Suprapubic skin (tissue), 4 donors: ENCODE results near the gene WNT5B. TPM values are rescaled to one million over a fixed set of nuclear protein-coding genes. Genes with fewer than 3 reads are reported as not detected.

Experiments
- DNase-seq, 2 donors: peaks; one replicate each; pipeline ENCODE4 v3.0.0-alpha.2; 2019; ENCODE audit warnings: low spot score in 2 of 2
- H3K27ac ChIP-seq: fragments of 200-600 bp; sonication (generic); one replicate; pipeline ENCODE4 v1.5.1; 2019
- H3K27me3 ChIP-seq: fragments of 200-600 bp; sonication (generic); one replicate; pipeline ENCODE4 v1.5.1; 2019
- H3K36me3 ChIP-seq: fragments of 200-600 bp; sonication (generic); one replicate; pipeline ENCODE4 v1.5.1; 2019
- H3K4me1 ChIP-seq: fragments of 200-600 bp; sonication (generic); one replicate; pipeline ENCODE4 v1.5.1; 2019
- H3K4me3 ChIP-seq: fragments of 200-600 bp; sonication (generic); one replicate; pipeline ENCODE4 v1.5.1; 2019; ENCODE audit warnings: mild to moderate bottlenecking
- H3K9me3 ChIP-seq: fragments of 200-600 bp; sonication (generic); one replicate; pipeline ENCODE4 v1.5.1; 2019
- EP300 ChIP-seq: sonication (generic); formaldehyde crosslinking; IDR thresholded peaks from one replicate; pipeline ENCODE4 v1.6.1; 2017; ENCODE audit warnings: antibody characterized with exemption
- POLR2A ChIP-seq, 2 donors: fragments of 450-650 bp; IDR thresholded peaks; one replicate each; pipeline ENCODE4 v1.6.1; 2017; ENCODE audit warnings: antibody characterized with exemption in 2 of 2, mild to moderate bottlenecking in 2 of 2, moderate library complexity in 2 of 2
- POLR2AphosphoS5 ChIP-seq, 3 donors: sonication (generic); formaldehyde crosslinking; IDR thresholded peaks; one replicate each; pipeline ENCODE4 v1.6.1; 2017; ENCODE audit warnings: antibody characterized with exemption in 3 of 3
- WGBS: methylation state at CpG from one replicate; pipeline ENCODE4 v1.1.5; 2018; 5-methylcytosine and 5-hydroxymethylcytosine counted together
- total RNA-seq, 4 donors: library from RNA; depleted of rRNA; stranded (reverse); fragments of >200 nt; gene quantifications; one replicate each; pipeline ENCODE4 v1.1.0, GENCODE V29; 2016
- TF ChIP-seq, protein P1 (sequence below), 2 donors: fragments of 200-600 bp in 1 of 2; fragments of 450-650 bp in 1 of 2; sonication (generic) in 1 of 2; IDR thresholded peaks; one replicate each; pipeline ENCODE4 v1.5.1; 2016 to 2019; ENCODE audit warnings: antibody characterized with exemption in 2 of 2, mild to moderate bottlenecking in 1 of 2, moderate library complexity in 1 of 2

Gene WNT5B
- total RNA-seq, 4 donors from 2014 or later, result 7.3 to 12.8 (median 8.3) TPM

DNA sequence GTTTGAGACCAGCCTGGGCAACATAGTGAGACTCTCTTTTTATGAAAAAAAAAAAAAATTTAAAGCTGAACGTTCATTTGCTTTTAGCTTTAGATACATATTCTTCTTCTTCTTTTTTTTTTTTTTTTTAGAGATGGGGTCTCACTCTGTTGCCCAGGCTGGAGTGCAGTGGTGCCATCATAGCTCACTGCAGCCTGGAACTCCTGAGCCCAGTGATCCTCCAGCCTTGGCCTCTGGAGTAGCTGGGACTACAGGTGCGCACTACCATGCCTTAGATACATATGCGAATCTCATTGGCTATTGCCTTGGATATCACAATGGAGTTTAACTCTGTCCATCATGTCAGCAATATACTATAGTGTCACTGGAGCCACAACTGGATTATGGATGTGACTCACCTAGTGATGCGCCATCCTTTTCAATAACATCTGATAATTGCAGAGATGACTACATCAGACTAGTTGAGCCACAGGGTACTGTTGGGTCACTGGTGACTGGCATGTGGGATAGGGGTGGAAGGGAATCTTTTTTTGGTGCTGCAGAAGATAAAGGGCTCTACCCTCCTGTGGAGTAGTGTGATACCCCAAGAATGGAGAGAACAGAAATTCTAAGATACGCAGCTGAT, 59.2 kb downstream of the WNT5B start:
- H3K4me3 ChIP-seq, result no peak overlapping the region
- no peaks in the 10 kb centered on the region for H3K27me3 ChIP-seq
- no peaks in the 10 kb centered on the region for H3K9me3 ChIP-seq
- H3K4me1 ChIP-seq, result peaks cover 21% of the 10 kb centered on the region
- H3K36me3 ChIP-seq, result no peaks in the 10 kb centered on the region
- TF ChIP-seq, protein P1, sequence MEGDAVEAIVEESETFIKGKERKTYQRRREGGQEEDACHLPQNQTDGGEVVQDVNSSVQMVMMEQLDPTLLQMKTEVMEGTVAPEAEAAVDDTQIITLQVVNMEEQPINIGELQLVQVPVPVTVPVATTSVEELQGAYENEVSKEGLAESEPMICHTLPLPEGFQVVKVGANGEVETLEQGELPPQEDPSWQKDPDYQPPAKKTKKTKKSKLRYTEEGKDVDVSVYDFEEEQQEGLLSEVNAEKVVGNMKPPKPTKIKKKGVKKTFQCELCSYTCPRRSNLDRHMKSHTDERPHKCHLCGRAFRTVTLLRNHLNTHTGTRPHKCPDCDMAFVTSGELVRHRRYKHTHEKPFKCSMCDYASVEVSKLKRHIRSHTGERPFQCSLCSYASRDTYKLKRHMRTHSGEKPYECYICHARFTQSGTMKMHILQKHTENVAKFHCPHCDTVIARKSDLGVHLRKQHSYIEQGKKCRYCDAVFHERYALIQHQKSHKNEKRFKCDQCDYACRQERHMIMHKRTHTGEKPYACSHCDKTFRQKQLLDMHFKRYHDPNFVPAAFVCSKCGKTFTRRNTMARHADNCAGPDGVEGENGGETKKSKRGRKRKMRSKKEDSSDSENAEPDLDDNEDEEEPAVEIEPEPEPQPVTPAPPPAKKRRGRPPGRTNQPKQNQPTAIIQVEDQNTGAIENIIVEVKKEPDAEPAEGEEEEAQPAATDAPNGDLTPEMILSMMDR (IDR thresholded peaks at IDR 0.05), result no peak
- no peak for TF ChIP-seq POLR2AphosphoS5 (IDR thresholded peaks at IDR 0.05)
- no peak overlapping the region for H3K27ac ChIP-seq
- no peak for DNase-seq
- 95% methylated on average over 5 of the region's 5 CpGs for WGBS

DNA sequence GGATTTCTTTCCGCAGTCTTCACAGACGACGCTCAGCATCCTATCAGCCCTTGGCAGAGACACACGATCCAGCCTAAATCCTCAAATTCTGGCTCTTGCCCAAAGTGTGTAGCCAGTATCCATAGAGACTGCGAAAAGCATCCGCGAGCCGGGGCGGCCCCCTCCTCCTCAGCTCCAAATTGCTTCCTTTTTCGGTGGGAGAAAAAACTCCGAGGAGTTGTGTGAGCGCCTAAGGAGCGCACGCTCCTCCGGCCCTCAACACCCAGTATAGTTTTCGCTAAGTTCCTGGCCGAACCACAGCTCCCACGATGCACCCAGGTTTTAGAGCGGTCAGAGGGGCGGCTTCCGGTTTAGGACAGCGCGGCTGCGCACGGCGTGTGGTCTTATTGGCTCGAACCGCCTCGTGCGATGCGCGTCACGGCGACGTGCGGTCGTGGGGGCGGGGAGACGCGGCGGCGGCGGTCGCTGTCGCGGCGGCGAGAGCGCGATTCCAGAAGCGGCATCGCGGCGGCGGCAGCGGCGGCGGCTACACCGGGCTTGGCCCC, 61.6 kb downstream of the WNT5B start, which contains the start of gene ADIPOR2:
Gene ADIPOR2 (plus strand): TSS at position 493 of the 545 bp plus-strand sequence. CDS start 63,274 bp downstream, outside the sequence.
- peak; percentile 95 to 97 for DNase-seq
- under 1% methylated on average over 15 of the region's 59 CpGs for whole genome bisulfite sequencing

DNA sequence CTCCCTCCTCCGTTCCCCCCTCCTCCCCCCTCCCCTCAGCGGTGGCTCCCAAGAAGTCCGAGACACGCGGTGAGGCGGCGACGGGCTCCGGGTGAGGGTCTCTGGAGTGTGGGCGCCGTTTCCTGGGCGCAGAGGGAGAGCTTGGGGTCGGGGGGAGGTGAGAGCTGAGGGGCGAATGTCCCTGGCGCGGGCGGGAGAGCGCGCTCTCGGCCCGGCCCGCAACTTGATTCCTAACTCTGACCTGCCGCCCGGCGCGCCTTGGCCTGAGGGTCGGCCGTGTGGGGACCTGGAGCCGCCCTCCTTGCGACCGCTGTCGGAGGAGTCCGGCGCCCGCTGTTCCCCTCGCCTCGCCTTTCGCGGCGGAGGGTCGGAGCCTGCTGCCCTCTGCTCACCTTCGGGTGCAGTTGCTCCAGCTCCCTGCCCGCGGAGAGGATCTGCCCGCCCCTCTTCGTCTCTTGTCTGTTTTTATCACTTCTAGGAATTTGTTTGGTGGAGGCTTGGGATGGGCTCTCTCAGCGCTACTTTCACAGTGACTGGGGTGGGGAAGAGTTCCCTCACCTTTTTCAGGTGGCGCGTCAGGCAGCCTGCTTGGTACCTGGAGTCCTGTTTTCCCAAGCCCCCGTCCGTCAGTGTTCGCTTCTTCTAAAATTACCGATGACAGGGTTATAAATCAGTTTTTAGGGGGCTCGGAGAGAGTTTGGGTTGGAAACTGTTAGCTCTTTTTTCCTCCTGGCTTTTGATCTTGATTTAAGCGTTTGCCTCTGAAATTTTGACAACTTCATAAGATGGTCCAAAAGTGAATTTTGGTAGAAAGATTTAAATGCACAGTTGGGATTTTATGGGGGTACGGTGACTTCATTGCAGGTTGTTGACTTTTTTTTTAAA, 62.3 kb downstream of the WNT5B start:
- H3K4me3 ChIP-seq, result peak overlapping the region; percentile 98
- no peaks in the 10 kb centered on the region for H3K27me3 ChIP-seq
- WGBS, result under 1% methylated on average over 27 of the region's 56 CpGs
- H3K4me1 ChIP-seq, result peaks cover 34% of the 10 kb centered on the region
- peak; percentile 73 to 80 for DNase-seq
- no peak for TF ChIP-seq EP300
- TF ChIP-seq, protein P1 (IDR thresholded peaks at IDR 0.05), result no peak
- TF ChIP-seq POLR2AphosphoS5 (IDR thresholded peaks at IDR 0.05), result no peak
- no peaks in the 10 kb centered on the region for H3K9me3 ChIP-seq
- peak overlapping the region; percentile 96 for H3K27ac ChIP-seq
- H3K36me3 ChIP-seq, result no peaks in the 10 kb centered on the region

More for the DNA sequence above, 61.6 kb downstream of the WNT5B start, which contains the start of gene ADIPOR2:
- no peaks in the 10 kb centered on the region for H3K27me3 ChIP-seq
- peak in 1 of 2 donors; percentile 34 for TF ChIP-seq POLR2A (IDR thresholded peaks at IDR 0.05)
- TF ChIP-seq, protein P1 (IDR thresholded peaks at IDR 0.05), result no peak
- TF ChIP-seq POLR2AphosphoS5 (IDR thresholded peaks at IDR 0.05), result peak in 2 of 3 donors; percentile 51 to 81
- TF ChIP-seq EP300, result no peak
- peak within 1 kb of the TSS; percentile 96 for H3K27ac ChIP-seq
- H3K4me3 ChIP-seq, result peak within 1 kb of the TSS; percentile 98
- no peaks in the 10 kb centered on the region for H3K36me3 ChIP-seq
- H3K4me1 ChIP-seq, result peaks cover 27% of the 10 kb centered on the region
- H3K9me3 ChIP-seq, result no peaks in the 10 kb centered on the region

DNA sequence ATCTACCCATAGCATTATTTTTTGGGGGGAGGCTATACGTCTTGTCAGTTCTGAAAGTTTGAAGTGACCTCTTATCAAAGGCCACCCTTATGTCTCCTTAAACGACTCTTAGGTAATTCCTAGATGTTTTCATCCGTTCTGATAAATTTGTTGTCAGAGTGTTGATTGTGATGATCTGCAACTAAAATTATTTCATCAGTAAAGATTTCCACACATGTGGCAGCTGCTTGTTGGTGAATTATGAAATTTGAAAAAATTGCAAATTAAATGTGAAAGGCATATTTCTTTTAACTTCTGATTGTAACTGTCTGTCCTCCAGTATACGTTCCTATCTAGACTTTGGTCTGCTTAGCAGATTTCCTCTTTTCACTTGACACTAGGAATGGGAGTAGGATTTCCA, 63.2 kb downstream of the WNT5B start:
- Histone ChIP-seq H3K4me3 (peak overlapping the region; percentile 98), H3K36me3 (no peaks in the 10 kb centered on the region), H3K9me3 (no peaks in the 10 kb centered on the region), H3K27me3 (no peaks in the 10 kb centered on the region), H3K4me1 (peaks cover 36% of the 10 kb centered on the region), H3K27ac (no peak overlapping the region)
- TF ChIP-seq POLR2AphosphoS5 (IDR thresholded peaks at IDR 0.05) (no peak), POLR2A (IDR thresholded peaks at IDR 0.05) (no peak), EP300 (no peak)
- TF ChIP-seq, protein P1 (IDR thresholded peaks at IDR 0.05), result no peak
- no peak for DNase-seq
- 46% methylated on average over 4 of the region's 4 CpGs for whole genome bisulfite sequencing
